ENCODE measurements around the gene OR5H1. TPM values are rescaled to one million over a fixed set of nuclear protein-coding genes. Genes with fewer than 3 reads are reported as not detected.
A peak's percentile ranks its signal among the peaks of the same experiment; 100 is the strongest.
"Not testable (repeated sequence)": the region's sequence is repeated elsewhere in the genome, so short reads cannot be mapped to it uniquely, and the experiment has no call there.

Gene OR5H1
- total RNA-seq: not detected
- polyA plus RNA-seq: not detected

DNA sequence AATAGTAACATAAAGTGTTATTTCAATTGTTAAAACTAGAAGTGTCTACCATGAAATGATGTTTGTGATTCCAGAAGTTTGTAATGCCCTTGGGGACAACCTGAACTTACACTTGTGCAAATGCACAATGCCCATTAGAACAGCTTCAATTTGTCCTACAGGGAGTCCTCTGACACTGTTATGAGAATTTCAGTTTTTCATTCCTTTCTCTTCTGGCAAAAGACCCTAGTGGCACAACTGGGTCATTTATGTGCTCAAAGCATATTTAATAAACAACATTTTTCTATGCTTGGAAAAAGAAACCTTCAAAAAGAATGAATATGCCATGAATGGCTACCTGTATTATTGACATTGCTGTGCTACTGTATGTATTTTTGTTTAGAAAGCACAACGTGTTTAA, at the start of gene OR5H1:
Gene OR5H1 (plus strand): TSS at position 301 of the 400 bp plus-strand sequence. CDS start 1,977 bp downstream, outside the sequence.
- 73% methylated on average over 1 of the region's 1 CpG for WGBS

DNA sequence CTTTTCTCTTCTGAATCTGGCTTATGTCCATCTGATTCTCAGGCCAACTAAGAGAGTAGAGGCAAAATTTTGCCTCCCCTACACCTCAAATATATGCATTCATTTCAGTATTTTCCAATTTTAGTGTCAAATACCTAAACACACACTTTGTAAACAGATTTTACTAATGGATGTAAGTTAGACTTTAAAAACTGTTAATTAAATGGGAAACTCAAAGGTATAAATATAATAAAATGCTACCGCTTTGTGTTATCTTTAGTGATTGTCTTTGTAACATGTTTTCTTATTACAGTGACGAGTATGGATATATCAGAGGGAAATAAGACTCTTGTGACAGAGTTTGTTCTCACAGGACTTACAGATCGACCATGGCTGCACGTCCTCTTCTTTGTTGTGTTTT, 43.6 kb upstream of the OR5H1 start, which contains the start of gene OR5AC2:
Gene OR5AC2 (plus strand): TSS at position 301 of the 400 bp plus-strand sequence. CDS start 0 bp downstream, at position 301.
- WGBS: 86% methylated on average over 4 of the region's 4 CpGs
- Histone ChIP-seq H3K4me3 (ENCODE audit: low read depth, low read length) (no peak within 1 kb of the TSS), H3K4me1 (ENCODE audit: insufficient read depth) (no peaks in the 10 kb centered on the region), H3K27ac (ENCODE audit: low read depth) (no peak within 1 kb of the TSS), H3K36me3 (ENCODE audit: insufficient read depth) (no peaks in the 10 kb centered on the region)
- DNase-seq (ENCODE audit: extremely low spot score): no peak

More for the DNA sequence above, at the start of gene OR5H1:
- Histone ChIP-seq H3K4me1 (ENCODE audit: insufficient read depth) (no peaks in the 10 kb centered on the region), H3K36me3 (ENCODE audit: insufficient read depth) (no peaks in the 10 kb centered on the region), H3K27ac (ENCODE audit: low read depth) (no peak within 1 kb of the TSS), H3K4me3 (ENCODE audit: low read depth, low read length) (no peak within 1 kb of the TSS)
- no peak for DNase-seq (ENCODE audit: extremely low spot score)

DNA sequence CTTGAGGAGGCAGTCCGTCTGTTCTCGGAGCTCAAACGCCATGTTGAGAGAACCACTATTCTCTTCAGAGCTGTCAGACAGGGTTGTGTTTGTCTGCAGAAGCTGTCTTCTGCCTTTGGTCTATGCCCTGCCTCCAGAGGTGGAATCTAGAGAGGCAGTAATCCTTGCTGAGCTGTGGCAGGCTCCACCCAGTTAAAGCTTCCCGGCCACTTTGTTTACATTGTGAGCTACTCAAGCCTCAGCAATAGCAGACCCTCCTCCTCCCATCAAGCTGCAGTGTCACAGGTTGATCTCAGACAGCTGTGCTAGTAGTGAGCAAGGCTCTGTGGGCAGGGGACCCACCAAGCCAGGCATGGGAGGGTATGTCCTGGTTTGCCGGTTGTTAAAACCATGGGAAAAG, 34.6 kb upstream of the OR5H1 start:
- Histone ChIP-seq H3K4me3 (ENCODE audit: low read depth, low read length) (no peak overlapping the region), H3K4me1 (ENCODE audit: insufficient read depth) (no peaks in the 10 kb centered on the region), H3K36me3 (ENCODE audit: insufficient read depth) (no peaks in the 10 kb centered on the region), H3K27ac (ENCODE audit: low read depth) (no peak overlapping the region)
- no peak for DNase-seq (ENCODE audit: extremely low spot score)
- WGBS: 58% methylated on average over 5 of the region's 5 CpGs

DNA sequence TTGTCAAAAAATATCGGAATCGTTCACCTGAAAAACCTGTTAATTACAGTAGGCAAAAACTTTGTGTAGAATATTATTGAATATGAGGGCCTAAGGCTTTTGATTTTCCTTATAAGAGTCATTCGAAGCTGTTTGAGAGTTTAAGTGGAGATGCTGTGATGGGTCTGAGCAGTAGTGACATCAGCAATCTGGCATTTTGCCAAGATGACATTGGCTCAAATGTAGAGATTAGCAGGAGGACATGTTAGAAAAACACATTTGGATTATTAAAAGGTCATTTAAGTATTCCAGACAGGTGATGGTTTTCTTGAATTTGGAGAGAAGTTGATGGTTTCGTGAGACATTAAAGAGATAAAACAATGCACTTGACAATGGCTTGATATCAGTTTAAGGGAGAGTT, 30.7 kb upstream of the OR5H1 start:
- 81% methylated on average over 4 of the region's 4 CpGs for WGBS
- DNase-seq (ENCODE audit: extremely low spot score): no peak
- no peak overlapping the region for H3K4me3 ChIP-seq (ENCODE audit: low read depth, low read length)
- no peak overlapping the region for H3K27ac ChIP-seq (ENCODE audit: low read depth)
- H3K36me3 ChIP-seq (ENCODE audit: insufficient read depth): no peaks in the 10 kb centered on the region
- no peaks in the 10 kb centered on the region for H3K4me1 ChIP-seq (ENCODE audit: insufficient read depth)

DNA sequence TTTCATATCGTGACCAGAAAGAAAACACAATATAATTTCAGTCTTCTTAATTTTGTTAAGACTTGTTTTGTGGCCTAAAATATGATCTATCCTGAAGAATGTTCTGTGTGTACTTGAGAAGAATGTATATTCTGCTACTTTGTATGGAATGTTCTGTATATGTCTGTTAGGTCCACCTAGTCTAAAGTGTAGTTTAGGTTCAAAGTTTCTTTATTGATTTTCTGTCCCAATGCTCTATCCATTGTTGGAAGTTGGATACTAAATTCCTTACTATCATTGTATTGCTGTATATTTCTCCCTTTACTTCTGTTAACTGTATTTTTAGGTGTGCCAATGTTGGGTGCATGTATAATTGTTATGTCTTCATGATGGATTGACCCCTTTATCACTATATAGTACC, 22.4 kb upstream of the OR5H1 start:
- no peaks in the 10 kb centered on the region for H3K36me3 ChIP-seq (ENCODE audit: insufficient read depth)
- H3K4me3 ChIP-seq (ENCODE audit: low read depth, low read length): no peak overlapping the region
- no peaks in the 10 kb centered on the region for H3K4me1 ChIP-seq (ENCODE audit: insufficient read depth)
- DNase-seq (ENCODE audit: extremely low spot score): no peak
- no peak overlapping the region for H3K27ac ChIP-seq (ENCODE audit: low read depth)
- 45% methylated on average over 1 of the region's 1 CpG for WGBS

DNA sequence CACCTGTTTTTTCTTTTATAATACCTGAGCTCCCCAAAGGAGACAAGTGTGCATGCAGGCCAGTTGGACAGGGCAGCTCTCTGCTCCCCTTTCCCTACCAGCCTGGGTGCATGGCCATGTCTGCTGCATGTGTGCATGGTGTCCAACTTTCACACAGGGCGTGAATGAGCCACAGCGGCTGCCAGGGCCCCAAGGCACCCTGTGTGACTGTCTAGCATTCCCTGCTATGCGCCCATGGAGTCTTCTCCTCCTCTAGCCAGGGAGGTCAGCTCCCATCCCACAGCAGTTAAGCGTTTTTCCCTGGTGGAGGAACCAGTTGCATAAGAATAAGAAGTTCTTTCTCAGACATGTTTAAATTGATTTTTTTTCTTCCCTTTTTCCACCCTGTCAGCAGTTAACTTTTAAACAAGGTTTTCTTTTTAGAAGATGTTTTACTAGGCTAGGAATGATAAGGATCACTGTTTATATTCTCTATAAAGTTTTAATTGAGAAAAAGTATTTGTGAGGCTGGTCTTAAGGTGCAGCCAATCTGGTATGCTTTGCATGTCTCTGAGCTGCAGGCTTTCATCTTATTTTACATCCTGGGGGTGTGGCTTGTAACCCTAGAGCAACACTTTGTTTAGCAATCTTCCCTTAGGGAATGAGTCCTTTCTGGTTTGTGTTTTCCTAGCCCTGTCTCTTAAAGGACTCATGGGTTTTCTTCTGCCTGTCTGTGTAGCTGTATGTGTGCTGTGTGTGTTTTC, 20.5 kb upstream of the OR5H1 start:
- WGBS: 54% methylated on average over 4 of the region's 4 CpGs
- peak; percentile 26 for DNase-seq (ENCODE audit: extremely low spot score)

DNA sequence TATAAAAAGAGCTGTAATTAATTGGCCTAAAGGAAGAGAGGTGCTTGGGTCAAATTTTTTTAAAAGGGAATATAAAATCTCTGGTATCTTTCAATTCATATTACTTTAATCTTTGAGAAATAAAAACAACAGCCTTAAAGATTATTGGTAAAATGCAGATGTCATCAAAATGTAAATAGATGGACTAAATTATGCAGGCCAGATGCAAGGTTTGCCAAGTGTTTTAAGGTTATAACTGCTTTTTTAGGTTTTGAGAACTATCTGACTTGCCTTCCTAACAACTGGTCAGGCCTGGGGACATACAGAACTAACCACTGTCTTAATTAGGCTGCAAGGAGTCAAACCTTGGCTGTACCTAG, 20.0 kb upstream of the OR5H1 start:
- H3K36me3 ChIP-seq (ENCODE audit: insufficient read depth): no peaks in the 10 kb centered on the region
- H3K27ac ChIP-seq (ENCODE audit: low read depth): no peak overlapping the region
- no peaks in the 10 kb centered on the region for H3K4me1 ChIP-seq (ENCODE audit: insufficient read depth)
- H3K4me3 ChIP-seq (ENCODE audit: low read depth, low read length): no peak overlapping the region
- DNase-seq (ENCODE audit: extremely low spot score): no peak

More for the DNA sequence above, 20.5 kb upstream of the OR5H1 start:
- no peaks in the 10 kb centered on the region for H3K4me1 ChIP-seq (ENCODE audit: insufficient read depth)
- H3K36me3 ChIP-seq (ENCODE audit: insufficient read depth): no peaks in the 10 kb centered on the region
- H3K4me3 ChIP-seq (ENCODE audit: low read depth, low read length): no peak overlapping the region
- H3K27ac ChIP-seq (ENCODE audit: low read depth): no peak overlapping the region

DNA sequence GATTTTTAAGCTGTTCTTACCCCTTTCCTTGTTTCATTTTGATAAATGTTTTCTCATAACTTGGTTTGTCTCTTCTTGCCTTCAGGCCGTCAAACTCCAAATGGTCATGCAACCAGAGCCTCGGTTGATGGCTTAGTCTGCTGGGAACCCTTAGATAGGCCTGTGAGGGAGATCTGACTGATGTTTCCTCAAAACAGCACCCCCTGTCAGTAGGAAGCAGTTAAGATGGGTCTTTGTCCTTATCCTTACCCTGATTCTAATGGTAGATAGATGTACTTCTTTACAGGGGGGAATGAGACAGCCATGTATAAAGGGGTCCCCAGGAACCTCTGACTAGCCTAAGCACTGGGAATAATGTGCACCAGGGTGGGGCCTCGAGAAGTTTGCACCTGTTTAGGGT, 16.3 kb upstream of the OR5H1 start:
- WGBS: 58% methylated on average over 3 of the region's 3 CpGs
- Histone ChIP-seq H3K4me1 (ENCODE audit: insufficient read depth) (no peaks in the 10 kb centered on the region), H3K4me3 (ENCODE audit: low read depth, low read length) (no peak overlapping the region), H3K27ac (ENCODE audit: low read depth) (no peak overlapping the region), H3K36me3 (ENCODE audit: insufficient read depth) (no peaks in the 10 kb centered on the region)
- DNase-seq (ENCODE audit: extremely low spot score): no peak

DNA sequence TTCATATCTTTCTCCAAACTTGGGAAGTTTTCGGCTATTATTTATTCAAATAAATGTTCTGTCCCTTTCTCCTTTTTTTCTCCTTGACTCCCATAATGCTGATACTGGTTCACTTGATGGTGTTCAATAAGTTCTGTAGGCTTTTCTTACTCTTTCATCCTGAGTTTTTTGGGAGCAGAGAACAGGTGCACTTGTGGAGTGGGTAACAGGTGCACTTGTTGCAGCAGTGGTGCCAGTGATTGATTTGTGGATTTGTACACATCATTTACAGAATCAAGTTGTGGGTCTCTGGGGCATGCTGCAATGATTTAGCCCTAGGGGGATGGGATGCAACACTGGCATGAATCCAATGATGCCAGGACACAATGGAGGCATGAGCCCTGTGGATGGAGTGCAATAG, 14.8 kb upstream of the OR5H1 start:
- Histone ChIP-seq H3K4me1 (ENCODE audit: insufficient read depth) (no peaks in the 10 kb centered on the region), H3K27ac (ENCODE audit: low read depth) (no peak overlapping the region), H3K36me3 (ENCODE audit: insufficient read depth) (no peaks in the 10 kb centered on the region), H3K4me3 (ENCODE audit: low read depth, low read length) (no peak overlapping the region)
- DNase-seq (ENCODE audit: extremely low spot score): no peak
- 94% methylated on average over 1 of the region's 1 CpG for WGBS

DNA sequence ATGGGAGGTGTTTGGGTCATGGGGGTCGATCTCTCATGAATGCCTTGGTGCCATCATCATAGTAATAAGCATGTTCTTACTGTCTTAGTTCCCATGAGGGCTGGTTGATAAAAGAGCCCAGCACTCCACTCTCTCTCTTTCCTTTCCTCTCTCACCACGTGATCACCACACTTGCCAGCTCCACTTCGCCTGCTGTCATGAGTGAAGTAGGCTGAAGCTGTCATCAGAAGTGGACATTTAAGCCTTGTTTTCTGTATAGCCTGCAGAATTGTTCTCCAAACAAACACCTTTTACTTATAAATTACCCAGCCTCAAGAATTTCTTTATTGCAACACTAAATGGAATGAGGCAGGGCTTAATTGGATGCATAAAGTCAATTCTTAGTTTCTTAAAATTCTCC, 6.1 kb downstream of the OR5H1 start:
- Histone ChIP-seq H3K4me1 (ENCODE audit: insufficient read depth) (no peaks in the 10 kb centered on the region), H3K36me3 (ENCODE audit: insufficient read depth) (no peaks in the 10 kb centered on the region), H3K27ac (ENCODE audit: low read depth) (no peak overlapping the region), H3K4me3 (ENCODE audit: low read depth, low read length) (no peak overlapping the region)
- DNase-seq (ENCODE audit: extremely low spot score): no peak
- WGBS: 67% methylated on average over 3 of the region's 3 CpGs

DNA sequence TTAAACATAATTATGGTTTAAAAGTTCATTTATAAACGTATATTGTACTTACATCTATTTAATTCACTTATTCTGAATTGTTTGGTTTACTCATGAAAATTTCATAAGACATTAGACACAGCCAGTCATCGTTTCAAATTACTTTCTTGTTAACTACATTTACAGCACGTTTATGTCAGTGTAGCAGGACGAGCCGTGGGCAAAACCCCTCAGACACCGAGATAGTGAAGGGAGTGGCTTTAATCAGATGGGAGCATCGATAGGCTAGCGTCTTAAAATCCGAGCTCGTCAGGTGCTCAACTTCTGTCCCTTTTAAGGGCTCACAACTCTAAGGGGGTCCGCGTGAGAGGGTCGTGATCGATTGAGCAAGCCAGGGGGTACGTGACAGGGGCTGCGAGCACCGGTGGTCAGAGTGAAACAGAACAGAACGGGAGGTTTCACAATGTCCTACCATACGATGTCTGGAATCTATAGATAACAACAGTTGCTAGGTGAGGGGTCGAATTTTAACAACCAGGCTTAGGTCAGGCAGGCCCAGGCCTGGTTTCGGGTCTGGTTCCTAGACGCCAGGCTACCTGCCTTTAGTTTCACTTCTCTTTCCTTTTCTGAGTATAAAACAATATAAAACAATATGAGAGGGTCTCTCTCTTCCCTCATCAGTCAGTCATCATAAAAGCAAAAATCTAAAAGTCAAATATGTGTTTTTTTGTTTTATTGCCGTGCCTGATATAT, 7.5 kb downstream of the OR5H1 start:
- H3K27ac ChIP-seq (ENCODE audit: low read depth); H3K36me3 ChIP-seq (ENCODE audit: insufficient read depth); H3K4me1 ChIP-seq (ENCODE audit: insufficient read depth); DNase-seq (ENCODE audit: extremely low spot score); H3K4me3 ChIP-seq (ENCODE audit: low read depth, low read length): not testable (repeated sequence)
- WGBS: 70% methylated on average over 23 of the region's 23 CpGs

DNA sequence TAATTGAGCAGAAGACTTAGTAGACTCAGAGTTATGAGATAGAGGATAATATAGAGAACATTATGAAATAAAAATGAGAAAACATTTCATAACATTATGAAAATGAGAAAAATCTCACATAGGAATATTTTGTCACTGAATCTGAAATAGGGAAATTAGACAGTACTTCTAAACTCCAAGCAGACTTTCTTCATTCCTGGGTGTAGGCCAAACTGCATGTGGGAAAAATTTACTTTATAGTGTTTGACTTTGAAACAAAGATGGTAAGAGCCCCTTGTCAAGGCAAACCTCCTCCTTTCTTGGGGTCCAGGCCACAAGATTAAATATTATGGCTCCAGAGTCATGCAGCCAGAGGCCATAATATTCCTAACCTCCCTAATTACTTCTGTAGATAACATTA, 10.0 kb downstream of the OR5H1 start:
- Histone ChIP-seq H3K27ac (ENCODE audit: low read depth) (no peak overlapping the region), H3K36me3 (ENCODE audit: insufficient read depth) (no peaks in the 10 kb centered on the region)
- DNase-seq (ENCODE audit: extremely low spot score): no peak

DNA sequence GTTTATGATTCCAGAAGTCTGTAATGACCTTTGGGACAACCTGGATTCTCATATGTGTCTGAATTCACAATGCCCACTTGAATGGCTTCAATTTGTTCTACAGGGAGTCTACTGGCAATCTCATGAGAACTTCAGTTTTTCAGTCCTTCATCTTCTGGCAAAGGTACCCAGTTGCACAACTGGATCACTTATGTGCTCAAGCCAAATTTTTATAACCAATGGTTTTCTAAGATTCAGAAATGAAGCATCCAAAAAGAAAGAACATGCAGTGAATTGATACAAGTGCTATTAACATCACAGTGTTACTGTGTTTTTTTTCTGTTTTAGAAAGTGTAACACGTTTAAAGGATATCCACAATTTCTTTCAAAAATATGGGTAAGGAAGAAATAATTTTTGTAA, 16.7 kb downstream of the OR5H1 start, which contains the start of gene OR5H14:
Gene OR5H14 (plus strand): TSS at position 301 of the 400 bp plus-strand sequence. CDS start 1,907 bp downstream, outside the sequence.
- H3K27ac ChIP-seq (ENCODE audit: low read depth): no peak within 1 kb of the TSS
- H3K36me3 ChIP-seq (ENCODE audit: insufficient read depth): no peaks in the 10 kb centered on the region
- DNase-seq (ENCODE audit: extremely low spot score): no peak
- H3K4me3 ChIP-seq (ENCODE audit: low read depth, low read length): no peak within 1 kb of the TSS
- H3K4me1 ChIP-seq (ENCODE audit: insufficient read depth): no peaks in the 10 kb centered on the region
- 77% methylated on average over 1 of the region's 1 CpG for WGBS

More for the DNA sequence above, 10.0 kb downstream of the OR5H1 start:
- no peaks in the 10 kb centered on the region for H3K4me1 ChIP-seq (ENCODE audit: insufficient read depth)
- no peak overlapping the region for H3K4me3 ChIP-seq (ENCODE audit: low read depth, low read length)

DNA sequence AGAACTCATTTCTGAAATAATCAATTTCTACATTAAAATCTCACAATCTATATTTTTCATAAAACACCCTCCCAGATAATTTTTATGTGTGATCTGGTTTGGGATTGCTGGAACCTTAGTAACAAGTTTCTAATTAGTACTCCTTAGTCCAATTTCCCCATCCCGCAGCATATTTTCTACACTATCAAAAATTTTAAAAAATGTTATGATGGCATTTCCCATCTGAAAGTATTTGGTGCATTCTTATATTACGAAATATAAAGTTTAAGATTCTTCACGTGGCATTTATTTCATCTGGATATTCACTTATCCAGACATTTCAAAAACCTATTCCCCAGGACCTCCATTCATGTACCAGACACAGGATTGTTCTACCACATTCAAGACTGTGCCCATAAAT, 18.2 kb downstream of the OR5H1 start:
- H3K4me3 ChIP-seq (ENCODE audit: low read depth, low read length): no peak overlapping the region
- 71% methylated on average over 3 of the region's 3 CpGs for WGBS
- H3K36me3 ChIP-seq (ENCODE audit: insufficient read depth): no peaks in the 10 kb centered on the region
- no peak overlapping the region for H3K27ac ChIP-seq (ENCODE audit: low read depth)
- DNase-seq (ENCODE audit: extremely low spot score): no peak
- no peaks in the 10 kb centered on the region for H3K4me1 ChIP-seq (ENCODE audit: insufficient read depth)
